K562 (cell line): Measurements from ENCODE around the gene YBX2. TPM values are rescaled to one million over a fixed set of nuclear protein-coding genes. Genes with fewer than 3 reads are reported as not detected.

Source experiments
- ARID3A ChIP-seq: IDR thresholded peaks from 2 replicates; pipeline ENCODE4 v1.6.1; 2012; ENCODE audit warnings: low read depth, low read length, improper control_type of control experiment, borderline replicate concordance
- BRD4 ChIP-seq: fragments of 200-600 bp; sonication (generic); IDR thresholded peaks from 2 replicates; pipeline ENCODE4 v1.6.1; 2017; ENCODE audit warnings: inconsistent platforms
- CBFA2T2 ChIP-seq: fragments of 450-650 bp; conservative IDR thresholded peaks from 2 replicates; pipeline ENCODE4 v1.6.1; 2017; ENCODE audit warnings: mild to moderate bottlenecking
- CBFA2T3 ChIP-seq: fragments of 450-650 bp; IDR thresholded peaks from 2 replicates; pipeline ENCODE4 v1.6.1; 2017
- CHD2 ChIP-seq: IDR thresholded peaks from 2 replicates; pipeline ENCODE4 v1.6.1; 2011; ENCODE audit warnings: low read depth, low read length
- CTCFL ChIP-seq: IDR thresholded peaks from 2 replicates; pipeline ENCODE4 v1.6.1; 2011; ENCODE audit warnings: borderline replicate concordance, low read depth, mild to moderate bottlenecking, moderate library complexity, low read length; ENCODE audit not compliant: insufficient read depth, poor library complexity, severe bottlenecking
- DPF2 ChIP-seq: fragments of 450-650 bp; IDR thresholded peaks from 2 replicates; pipeline ENCODE4 v1.6.1; 2016
- HLTF ChIP-seq: fragments of 450-650 bp; IDR thresholded peaks from 2 replicates; pipeline ENCODE4 v1.6.1; 2016
- MEIS2 ChIP-seq: fragments of 450-650 bp; IDR thresholded peaks from 2 replicates; pipeline ENCODE4 v1.6.1; 2014; ENCODE audit warnings: mild to moderate bottlenecking; ENCODE audit not compliant: partially characterized antibody
- NCOA4 ChIP-seq: fragments of 450-650 bp; IDR thresholded peaks from 2 replicates; pipeline ENCODE4 v1.6.1; 2018; ENCODE audit warnings: mild to moderate bottlenecking; ENCODE audit not compliant: partially characterized antibody
- NR1H2 ChIP-seq: sonication (generic); formaldehyde crosslinking; IDR thresholded peaks from 2 replicates; pipeline ENCODE4 v1.4.0; 2020; ENCODE audit warnings: mild to moderate bottlenecking, missing genetic modification reagents
- PHF21A ChIP-seq: fragments of 450-650 bp; IDR thresholded peaks from 2 replicates; pipeline ENCODE4 v1.6.1; 2017; ENCODE audit warnings: low read depth, borderline replicate concordance
- SNAPC5 ChIP-seq: fragments of 250-450 bp; sonication (Bioruptor Pico); IDR thresholded peaks from 2 replicates; pipeline ENCODE4 v1.8.0; 2021; ENCODE audit warnings: moderate library complexity, mild to moderate bottlenecking, inconsistent platforms
- SNIP1 ChIP-seq: fragments of 450-650 bp; IDR thresholded peaks from 2 replicates; pipeline ENCODE4 v1.7.1; 2017; ENCODE audit warnings: low read depth, mild to moderate bottlenecking
- TAF15 ChIP-seq: fragments of 200-400 bp; formaldehyde crosslinking; IDR thresholded peaks from 2 replicates; pipeline ENCODE4 v1.6.1; 2017; ENCODE audit warnings: mild to moderate bottlenecking, low read depth, low read length, moderate library complexity
- XRCC4 ChIP-seq: IDR thresholded peaks from one replicate; pipeline ENCODE4 v1.6.1; 2011; ENCODE audit not compliant: insufficient read depth, insufficient read length; ENCODE audit errors: extremely low read depth
- ZNF184 ChIP-seq: sonication (generic); formaldehyde crosslinking; IDR thresholded peaks from 2 replicates; pipeline ENCODE4 v1.5.0; 2020; ENCODE audit warnings: missing genetic modification reagents
- ZNF586 ChIP-seq: fragments of 450-650 bp; formaldehyde crosslinking; conservative IDR thresholded peaks from 2 replicates; pipeline ENCODE4 v1.4.0; 2020; ENCODE audit warnings: mild to moderate bottlenecking, moderate library complexity
- polyA plus RNA-seq, 8 experiments: library from polyadenylated mRNA; depleted of rRNA in 4 of 8; stranded (reverse) in 5 of 8; unstranded in 3 of 8; fragments of >200 nt; fragmentation: Nextera tagmentation in 2 of 8; fragmentation: Illumina TruSeq in 1 of 8; extraction: Ambion mirVana in 2 of 8; extraction: Trizol in 1 of 8; gene quantifications; 2 replicates each; pipeline versions ENCODE4 v1.2.1 to v1.2.3, GENCODE V29; 2011 to 2014; ENCODE audit warnings: inconsistent platforms in 1 of 8, missing spikeins in 1 of 8
- total RNA-seq, 7 experiments: library from RNA; depleted of rRNA in 6 of 7; stranded (reverse); fragments of >200 nt in 6 of 7; fragmentation: Illumina TruSeq in 2 of 7; extraction: Trizol in 2 of 7; gene quantifications; 2 replicates each; pipeline versions ENCODE4 v1.2.1 to v1.2.3, GENCODE V29; 2011 to 2021; ENCODE audit warnings: low replicate concordance in 1 of 7
- TF ChIP-seq, protein P1 (sequence below): fragments of 450-650 bp; formaldehyde crosslinking; conservative IDR thresholded peaks from 2 replicates; pipeline ENCODE4 v1.4.0; 2022; ENCODE audit warnings: mild to moderate bottlenecking, missing genetic modification characterization
- TF ChIP-seq, protein P2 (sequence below): fragments of 450-650 bp; IDR thresholded peaks from 2 replicates; pipeline ENCODE4 v1.6.1; 2017; ENCODE audit warnings: mild to moderate bottlenecking, moderate library complexity

YBX2 gene
- total and polyA plus RNA-seq, 9 of the 15 experiments (the other 6 are each of a cell fraction or from before 2014, with no cell fraction given) = 0.03 to 0.59 (median 0.27) TPM; not detected in 6

DNA sequence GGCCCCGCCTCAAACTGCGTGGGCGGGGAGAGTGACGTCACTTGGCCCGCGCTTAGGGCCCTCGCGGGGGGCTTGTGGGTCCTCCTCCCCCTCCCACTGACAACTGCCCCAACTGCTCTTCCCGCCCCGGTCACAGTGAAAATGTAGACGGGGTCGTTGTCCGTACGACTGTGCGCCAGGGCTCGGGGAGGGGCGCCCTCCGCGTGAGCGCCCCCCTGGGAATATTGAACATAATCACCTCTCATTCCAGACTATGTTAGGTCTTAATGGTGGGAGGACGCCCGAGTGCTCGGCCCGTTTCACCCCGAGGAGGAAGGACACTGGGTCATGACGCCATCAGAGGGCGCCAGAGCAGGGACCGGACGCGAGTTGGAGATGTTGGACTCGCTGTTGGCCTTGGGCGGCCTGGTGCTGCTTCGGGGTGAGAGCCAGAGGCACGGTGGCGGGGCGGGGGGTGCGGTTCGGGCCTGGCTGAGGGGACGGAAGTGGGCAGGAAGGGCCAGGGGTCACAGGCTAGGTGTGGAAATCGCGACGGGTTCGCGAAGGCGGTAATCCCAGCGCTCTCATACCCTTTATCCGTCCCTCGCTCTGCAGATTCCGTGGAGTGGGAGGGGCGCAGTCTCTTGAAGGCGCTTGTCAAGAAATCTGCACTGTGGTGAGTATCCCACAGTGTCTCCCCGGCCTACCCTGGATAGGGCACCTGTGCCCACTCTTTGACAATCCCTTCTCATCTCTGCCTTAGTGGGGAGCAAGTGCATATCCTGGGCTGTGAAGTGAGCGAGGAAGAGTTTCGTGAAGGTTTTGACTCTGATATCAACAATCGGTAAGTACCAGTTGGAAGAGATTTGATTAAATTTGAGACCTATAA, 42.0 kb downstream of the YBX2 start, which contains the start of gene ELP5 (continued):
- TF ChIP-seq SNAPC5 (no peak), TAF15 (no peak), MEIS2 (no peak), ZNF586 (CRISPR knock-in tag) (no peak), NR1H2 (no peak), DPF2 (peak; percentile 25; the same call in 1 of the 2 replicates), ARID3A (peak; percentile 6; the same call in 1 of the 2 replicates), HLTF (no peak; the same call in 1 of the 2 replicates), BRD4 (no peak; the same call in 1 of the 2 replicates), ZNF184 (CRISPR knock-in tag) (no peak), CTCFL (no peak), SNIP1 (no peak), CBFA2T2 (no peak), NCOA4 (no peak), CBFA2T3 (no peak), PHF21A (peak; percentile 26; the same call in 1 of the 2 replicates), XRCC4 (no peak), CHD2 (no peak)
- TF ChIP-seq, protein P1, sequence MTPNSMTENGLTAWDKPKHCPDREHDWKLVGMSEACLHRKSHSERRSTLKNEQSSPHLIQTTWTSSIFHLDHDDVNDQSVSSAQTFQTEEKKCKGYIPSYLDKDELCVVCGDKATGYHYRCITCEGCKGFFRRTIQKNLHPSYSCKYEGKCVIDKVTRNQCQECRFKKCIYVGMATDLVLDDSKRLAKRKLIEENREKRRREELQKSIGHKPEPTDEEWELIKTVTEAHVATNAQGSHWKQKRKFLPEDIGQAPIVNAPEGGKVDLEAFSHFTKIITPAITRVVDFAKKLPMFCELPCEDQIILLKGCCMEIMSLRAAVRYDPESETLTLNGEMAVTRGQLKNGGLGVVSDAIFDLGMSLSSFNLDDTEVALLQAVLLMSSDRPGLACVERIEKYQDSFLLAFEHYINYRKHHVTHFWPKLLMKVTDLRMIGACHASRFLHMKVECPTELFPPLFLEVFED (CRISPR knock-in tag) = no peak
- TF ChIP-seq, protein P2, sequence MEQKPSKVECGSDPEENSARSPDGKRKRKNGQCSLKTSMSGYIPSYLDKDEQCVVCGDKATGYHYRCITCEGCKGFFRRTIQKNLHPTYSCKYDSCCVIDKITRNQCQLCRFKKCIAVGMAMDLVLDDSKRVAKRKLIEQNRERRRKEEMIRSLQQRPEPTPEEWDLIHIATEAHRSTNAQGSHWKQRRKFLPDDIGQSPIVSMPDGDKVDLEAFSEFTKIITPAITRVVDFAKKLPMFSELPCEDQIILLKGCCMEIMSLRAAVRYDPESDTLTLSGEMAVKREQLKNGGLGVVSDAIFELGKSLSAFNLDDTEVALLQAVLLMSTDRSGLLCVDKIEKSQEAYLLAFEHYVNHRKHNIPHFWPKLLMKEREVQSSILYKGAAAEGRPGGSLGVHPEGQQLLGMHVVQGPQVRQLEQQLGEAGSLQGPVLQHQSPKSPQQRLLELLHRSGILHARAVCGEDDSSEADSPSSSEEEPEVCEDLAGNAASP = no peak
